Ramos (cell line): ENCODE data around the gene BOK.
"Not testable (repeated sequence)": the region's sequence is repeated elsewhere in the genome, so short reads cannot be mapped to it uniquely, and the experiment has no call there.

Source experiments
- in situ Hi-C: fragments of 300-500 bp; cut with MboI; formaldehyde crosslinking; loops from one replicate; pipeline ENCODE4 v1.14.3; 2022; ENCODE audit warnings: low sequenced_read_pairs; ENCODE audit not compliant: unreplicated experiment

The BOK gene

DNA sequence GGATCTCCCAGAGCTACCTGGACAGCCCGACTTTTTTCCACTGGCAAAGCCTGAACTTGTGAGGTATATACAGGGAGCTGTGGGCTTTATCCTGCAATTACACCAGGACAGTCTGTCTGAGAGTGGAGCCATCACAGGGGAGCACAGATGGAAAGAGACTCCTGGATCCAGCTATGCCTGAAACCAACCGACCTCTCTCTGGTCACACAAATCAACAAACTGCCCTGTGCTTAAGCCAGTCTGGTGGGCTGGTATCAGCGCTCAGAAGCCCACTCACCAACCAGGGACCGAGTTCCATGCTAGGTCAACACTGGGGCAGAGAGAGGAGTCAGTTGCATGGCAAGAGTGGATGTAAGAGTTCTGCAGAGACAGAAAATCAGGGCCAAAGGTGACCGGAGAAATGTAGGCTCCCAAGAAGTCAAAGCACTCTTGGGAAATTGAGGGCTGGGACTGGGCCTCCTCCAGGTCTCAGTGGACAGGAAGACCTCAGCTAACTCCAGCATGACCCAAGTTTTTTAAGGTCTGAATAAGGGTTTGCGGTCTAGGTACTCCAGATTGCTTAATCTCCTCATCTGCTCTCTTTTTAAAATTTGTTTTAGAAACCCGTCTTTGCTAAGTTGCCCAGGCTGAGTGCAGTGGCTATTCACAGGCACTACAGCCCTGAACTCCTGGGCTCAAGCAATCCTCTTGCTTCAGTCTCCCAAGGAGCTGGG, 3.8 kb upstream of the BOK start:
- in situ Hi-C loops, result no loop called here

DNA sequence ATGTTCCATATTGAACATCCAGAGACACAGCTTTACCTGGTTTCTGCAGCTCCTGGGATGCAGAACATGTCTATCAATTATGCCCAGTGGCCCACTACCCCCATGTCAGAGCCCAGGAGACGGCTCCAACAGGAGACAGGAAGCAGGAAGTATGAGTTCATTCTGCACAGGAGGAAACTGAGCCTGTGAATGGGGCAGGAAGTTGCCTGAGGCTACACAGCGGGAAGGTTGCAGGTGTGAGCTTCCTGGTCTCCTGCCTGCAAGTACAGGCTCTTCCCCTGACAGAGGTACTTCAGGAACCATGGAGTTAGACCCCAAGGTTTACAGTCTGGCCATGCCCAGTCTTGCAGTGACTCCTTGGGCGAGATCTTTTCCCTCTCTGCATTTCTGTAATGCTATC, 2.8 kb upstream of the BOK start:
- in situ Hi-C loops, result no loop called here

DNA sequence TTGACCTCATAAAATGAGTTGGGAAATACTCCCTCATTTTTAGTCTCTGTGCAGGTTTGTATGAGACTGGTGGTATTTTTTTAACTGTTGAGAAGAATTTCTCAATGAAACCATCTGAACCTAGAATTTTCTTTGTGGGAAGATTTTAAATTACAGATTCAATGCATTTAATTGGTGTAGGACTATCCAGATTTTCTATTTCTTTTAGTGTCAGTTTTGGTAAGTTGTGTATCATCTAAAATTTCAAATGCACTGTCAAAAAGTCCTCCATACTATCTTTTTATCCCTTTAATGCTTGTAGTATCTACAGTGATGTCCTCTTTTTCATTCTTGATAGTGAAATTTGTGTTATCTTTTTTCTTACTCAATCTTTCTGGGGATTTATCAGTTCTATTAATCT, 1.8 kb upstream of the BOK start:
- in situ Hi-C loops, result no loop called here

DNA sequence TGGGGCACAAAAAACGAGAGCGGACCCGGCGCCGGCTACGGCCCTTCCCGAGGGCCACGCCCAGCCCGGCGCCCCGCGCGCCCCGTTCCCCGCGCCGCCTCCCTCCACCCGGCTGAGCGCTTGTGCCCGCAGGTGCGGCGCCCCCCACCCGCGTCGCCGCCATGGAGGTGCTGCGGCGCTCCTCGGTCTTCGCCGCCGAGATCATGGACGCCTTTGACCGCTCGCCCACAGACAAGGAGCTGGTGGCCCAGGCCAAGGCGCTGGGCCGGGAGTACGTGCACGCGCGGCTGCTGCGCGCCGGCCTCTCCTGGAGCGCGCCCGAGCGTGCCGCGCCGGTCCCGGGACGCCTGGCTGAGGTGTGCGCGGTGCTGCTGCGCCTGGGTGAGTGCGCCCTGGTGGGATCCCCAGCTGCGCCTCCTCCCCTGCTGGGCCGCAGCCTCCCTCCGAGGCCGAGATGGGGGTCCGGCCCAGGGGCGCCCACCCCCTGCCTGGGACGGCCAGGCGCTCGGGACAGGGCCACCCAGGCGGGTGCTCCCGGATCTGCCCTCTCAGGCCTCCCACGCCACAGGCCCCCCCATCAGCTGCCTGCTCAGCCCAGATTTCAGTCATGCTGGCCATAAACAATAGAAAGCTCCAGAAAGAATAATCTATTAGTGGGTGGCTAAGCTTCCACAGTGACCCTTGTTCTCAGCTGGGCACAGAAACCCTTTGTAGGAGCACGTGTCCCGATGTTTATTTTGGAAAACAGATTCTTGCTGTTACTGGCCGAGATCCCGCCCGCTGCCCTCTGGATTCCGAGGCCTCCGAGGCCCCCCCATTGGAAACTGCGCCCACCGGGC, 997 bp downstream of the BOK start:
- in situ Hi-C loops, result no loop called here

DNA sequence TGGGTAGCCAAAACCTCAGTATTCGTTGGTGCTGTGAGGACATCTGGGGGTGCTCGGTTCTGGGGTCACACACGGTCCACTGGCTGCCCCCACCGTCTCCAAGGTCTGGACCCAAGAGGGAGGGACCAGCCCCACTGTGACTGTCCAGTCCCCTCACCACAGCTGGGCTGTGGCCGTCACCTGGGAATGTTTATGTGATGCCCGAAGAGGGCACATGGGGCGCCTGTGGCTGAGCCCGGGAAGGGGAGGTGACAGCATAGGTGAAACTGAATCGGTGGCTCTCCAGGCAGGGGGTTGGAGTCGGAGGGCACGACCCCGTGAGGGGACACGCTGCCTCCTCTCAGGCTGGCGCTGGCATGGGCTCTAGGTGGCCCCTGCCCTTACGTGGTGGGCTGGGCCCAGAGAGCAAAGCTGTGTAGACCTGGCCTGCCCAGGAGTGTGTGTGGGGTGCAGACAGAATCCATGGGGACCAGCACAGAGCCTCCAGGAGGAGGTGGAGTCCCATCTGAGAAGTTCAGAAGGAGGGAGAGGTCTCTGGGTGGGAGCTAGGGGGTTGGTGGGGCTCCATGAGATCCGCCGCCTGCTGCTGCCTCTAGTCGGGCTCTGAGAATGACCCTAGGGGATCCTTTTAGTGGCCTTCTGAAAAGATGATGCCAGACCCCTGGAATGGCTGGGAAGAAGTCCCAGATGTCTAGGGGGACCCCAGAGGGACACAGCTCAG, 1.8 kb downstream of the BOK start:
- in situ Hi-C loops, result no loop called here

DNA sequence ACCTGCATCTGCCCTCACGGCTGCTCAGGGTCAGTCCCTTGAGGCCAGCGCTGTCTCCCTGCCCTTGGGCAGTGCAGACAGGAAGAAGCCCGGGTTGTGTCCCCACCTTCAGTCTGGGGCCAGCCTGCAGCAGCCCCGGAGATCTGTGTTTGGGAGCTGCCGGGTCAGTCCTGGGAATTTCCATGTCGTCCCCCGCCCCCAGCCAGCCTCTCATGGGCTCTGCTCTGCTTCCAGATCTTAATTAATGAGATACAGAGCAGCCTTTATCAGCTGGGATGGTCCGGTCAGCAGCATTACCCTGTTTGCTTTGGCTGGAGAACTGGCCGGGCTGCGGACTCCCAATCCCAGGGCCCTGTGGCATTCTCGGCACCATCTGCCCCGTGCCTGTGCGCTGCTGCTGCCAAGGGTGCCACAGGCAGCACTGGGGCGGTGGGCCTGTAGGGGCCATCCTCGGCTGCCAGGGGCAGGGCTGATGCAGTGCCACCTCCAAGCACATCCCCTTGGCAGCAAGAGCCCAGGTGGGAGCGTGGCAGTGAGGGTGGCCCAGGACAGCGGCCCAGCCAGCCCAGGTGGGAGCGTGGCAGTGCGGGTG, 2.4 kb downstream of the BOK start:
- in situ Hi-C loops, result no loop called here

DNA sequence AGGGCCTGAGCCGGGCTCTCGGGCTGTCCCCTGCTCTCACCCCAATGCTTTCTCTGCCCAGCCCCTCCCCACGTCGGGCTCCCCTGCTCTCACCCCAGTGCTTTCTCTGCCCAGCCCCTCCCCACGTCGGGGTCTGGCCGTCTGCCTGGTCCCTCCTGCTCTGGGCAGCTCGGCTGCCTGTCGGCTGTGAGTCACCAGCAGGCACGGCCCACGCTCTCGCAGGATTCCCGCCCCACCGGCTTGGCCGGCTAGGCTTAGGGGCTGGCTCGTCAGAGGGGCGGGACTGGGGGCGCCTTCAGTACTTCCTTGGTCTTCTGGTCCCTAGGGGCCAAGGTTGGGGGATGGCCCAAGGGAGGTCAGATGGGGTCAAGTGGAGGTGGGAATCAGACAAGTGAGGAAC, 3.3 kb downstream of the BOK start:
- in situ Hi-C loops, result no loop called here

DNA sequence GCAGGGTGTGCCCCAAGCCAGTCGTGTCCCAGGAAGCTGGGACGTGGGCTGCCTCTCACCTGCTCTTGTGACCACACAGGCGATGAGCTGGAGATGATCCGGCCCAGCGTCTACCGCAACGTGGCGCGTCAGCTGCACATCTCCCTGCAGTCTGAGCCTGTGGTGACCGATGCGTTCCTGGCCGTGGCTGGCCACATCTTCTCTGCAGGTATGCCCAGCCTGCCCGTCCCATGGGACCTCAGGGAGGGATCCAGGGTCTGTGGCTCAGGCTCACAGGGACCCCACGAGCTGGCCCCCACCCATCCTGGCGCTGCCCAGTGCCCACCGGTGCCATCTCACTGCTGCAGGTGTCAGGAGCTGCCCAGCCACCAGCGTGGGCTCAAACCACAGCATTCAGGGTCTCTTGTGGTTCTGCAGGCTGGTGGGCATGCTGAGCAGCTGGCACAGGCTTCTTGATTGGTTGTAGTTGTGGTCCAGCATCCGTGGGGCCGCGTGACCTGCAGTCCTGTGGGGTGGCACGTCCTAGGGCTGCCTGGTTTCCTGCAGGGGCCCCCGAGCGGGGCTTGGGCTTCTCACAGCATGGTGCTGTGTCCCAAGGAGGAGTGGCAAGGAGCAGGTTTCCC, 3.8 kb downstream of the BOK start:
- in situ Hi-C loops, result no loop called here

DNA sequence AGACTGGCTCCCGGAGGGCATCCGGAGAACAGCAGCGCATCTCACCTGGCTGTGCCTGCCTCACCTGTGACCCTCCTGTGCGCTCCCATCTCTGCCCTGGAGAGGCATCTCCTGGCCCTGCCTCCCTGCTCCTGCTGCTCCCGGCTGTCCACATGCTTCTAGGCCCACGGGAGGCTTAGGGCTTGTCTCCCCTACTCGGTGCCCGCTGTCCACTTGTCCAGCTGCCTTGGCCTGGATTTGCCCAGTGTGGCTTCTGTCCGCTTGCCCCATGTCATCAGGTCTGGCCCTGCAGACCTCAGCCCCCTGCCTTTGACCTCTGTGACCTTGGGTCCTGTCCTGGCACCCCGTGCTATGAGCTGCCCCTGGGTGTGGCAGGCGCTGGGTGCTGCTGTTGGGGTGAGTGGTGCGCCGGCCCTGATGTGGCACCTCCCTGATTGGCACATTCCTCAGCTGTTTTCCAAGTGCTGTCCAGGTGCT, 4.5 kb downstream of the BOK start:
- in situ Hi-C loops, result no loop called here

DNA sequence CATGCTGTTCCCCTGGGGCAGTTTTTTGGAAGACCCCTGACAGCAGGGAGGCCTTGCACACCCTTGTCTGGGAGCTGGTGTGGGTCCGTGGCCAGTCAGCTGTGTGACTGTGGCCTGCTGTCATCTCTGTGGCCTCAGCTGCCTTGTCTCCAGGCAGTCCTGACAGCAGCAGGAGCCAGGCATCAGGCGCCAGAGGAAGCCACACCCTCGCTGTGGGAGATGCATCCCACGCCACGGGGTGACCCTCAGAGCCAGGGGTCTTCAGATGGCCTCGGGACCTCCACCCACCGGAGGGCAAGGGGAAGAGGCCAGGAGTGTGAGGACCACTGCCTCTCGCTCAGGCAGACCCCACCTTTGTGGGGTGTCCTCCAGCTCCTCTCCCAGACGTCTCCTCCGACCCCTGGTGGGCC, 5.0 kb downstream of the BOK start:
- in situ Hi-C loops, result no loop called here

DNA sequence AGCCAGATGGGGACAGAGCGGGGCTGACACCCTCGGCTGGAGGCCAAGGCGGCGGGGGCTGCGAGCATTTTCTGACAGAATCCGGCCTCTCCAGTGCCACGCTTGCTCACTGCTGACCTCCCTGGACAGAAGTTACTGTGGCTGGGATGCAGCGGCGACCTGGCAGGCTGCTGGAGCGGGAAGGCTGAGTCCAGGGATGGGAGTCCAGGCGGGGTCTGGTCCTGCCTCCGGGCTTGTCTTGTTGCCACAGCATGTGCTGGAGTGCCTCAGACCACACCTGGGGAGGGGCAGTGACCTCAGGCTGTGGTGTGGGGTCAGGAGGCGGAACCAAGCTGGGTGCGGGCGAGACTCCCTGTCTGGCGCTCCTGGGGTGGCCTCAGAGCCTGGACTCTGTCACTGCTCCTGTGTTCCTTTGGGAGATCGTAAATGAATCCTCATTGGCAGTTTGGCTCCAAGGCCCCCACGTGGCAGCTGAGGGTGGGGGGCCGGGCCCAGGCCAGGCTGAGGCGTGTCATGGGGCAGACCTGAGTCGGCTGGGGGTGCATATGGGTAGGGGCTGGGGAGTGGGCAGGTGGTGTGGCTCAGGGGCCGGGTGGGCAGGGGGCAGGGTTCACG, 5.5 kb downstream of the BOK start:
- in situ Hi-C loops, result no loop called here

DNA sequence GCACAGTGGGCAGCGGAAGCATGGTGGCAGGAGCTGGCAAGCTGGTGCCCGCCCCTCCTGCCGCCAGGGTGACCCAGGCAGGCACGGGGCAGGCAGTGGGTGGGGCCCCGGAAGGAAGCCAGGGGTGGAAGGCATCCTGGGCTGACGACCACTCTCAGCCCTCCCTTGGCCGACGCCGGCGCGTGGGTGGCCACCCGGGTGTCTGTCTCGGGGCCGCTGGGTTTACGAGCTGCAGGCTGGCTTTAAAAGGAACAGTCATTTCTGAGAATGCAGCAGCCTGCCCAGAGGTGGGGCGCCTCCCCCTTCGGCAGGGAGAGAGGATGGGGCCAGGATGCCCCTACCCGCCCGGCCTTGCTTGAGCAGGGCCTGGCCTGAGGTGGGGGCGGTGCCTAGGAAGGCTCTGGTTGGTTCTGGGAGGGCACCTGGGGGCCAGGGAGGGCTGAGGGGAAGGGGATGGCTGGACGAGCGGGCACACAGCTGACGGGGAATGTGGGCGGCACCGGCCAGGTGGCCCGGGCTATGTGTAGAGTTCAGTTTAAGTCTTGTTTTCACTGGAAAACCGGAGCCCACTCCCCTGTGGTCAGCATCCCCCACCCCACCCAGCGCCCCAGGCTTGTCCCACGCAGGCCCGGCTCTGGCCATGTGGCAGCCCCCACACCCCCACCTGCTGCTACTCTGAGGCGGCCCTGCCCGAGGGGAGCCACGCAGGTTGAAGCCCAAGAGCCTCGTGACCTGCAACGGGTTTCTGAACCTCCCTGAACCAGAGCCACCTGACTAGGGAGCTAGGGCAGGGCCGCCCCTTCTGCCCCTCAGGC, 6.3 kb downstream of the BOK start:
- in situ Hi-C loops, result no loop called here

DNA sequence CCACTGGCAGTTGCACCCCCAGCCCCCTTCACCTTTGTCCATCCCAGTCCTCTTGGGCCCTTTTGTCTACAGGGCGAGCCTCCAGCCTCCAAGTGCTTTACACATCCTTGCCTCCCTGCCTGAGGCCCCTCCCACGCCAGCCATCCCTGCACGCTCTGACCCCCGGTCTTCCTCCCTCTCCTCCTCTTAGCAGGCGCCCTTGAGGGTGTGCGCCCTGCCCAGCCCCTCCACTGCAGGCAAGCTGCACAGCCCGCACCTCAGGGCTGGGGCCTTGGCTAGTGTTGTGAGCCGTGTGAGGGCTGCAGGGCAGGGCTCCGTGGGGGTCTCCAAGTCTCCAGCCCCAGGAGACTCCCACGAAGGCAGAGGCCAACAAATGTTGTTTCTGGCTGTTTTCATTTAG, 6.9 kb downstream of the BOK start:
- in situ Hi-C loops, result no loop called here

DNA sequence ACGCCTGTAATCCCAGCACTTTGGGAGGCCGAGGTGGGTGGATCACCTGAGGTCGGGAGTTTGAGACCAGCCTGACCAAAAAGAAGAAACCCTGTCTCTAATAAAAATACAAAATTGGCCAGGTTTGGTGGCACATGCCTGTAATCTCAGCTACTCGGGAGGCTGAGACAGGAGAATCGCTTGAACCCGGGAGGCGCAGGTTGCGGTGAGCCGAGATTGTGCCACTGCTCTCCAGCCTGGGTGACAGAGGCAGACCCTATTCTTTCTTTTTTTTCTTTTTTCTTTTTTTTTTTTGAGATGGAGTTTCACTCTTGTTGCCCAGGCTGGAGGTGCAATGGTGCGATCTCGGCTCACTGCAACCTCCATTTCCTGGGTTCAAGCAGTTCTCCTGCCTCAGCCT, 7.5 kb downstream of the BOK start:
- in situ Hi-C loops, result not testable (repeated sequence)

DNA sequence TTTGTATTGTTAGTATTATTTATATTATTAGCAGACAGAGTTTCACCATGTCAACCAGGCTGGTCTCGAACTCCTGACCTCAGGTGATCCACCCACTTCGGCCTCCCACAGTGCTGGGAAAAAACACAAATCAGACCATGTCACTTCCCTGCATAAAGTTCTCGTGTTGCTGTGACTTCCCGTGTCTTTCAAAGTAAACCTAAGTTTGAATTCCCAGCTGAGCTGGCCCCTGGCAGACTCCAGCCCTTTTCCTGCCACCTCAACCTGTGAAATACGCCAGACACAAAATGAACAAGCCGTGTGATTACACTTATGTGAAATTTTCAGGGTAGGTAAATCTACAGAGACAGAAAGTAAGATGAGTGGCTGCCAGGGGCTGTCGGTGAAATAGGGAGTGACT, 7.9 kb downstream of the BOK start:
- in situ Hi-C loops, result no loop called here

DNA sequence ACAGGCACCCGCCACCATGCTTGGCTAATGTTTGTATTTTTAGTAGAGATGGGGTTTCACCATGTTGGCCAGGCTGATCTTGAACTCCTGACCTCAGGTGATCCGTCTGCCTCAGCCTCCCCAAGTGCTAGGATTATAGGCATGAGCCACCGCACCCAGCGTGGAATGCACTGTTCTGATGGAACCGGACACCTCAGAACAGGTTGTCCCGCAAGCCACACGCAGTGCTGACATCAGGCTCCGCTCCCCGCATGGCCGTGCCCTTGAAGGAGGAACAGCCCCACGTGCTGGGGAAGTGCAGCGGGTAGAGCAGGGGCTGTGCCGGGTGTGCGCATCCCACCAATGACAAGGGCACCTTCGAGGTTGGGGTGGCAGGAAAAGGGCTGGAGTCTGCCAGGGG, 8.7 kb downstream of the BOK start:
- in situ Hi-C loops, result not testable (repeated sequence)

DNA sequence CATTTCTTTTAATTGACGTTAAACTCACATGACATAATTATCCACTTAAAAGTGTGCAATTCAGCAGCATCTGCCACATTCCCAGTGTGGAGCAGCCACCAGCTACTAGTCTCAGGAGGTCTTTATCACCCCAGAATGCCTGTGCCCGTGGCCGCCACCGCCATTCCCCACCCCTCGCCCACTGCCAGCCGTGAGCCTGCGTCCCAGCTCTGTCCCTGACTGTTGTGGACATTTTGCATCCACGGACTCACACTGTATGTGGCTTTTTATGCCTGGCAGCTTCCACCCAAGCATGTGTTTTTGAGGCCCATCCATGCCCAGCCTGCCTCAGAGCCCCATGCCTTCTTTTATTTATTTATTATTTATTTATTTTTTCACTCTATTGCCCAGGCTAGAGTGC, 9.2 kb downstream of the BOK start:
- in situ Hi-C loops, result no loop called here

DNA sequence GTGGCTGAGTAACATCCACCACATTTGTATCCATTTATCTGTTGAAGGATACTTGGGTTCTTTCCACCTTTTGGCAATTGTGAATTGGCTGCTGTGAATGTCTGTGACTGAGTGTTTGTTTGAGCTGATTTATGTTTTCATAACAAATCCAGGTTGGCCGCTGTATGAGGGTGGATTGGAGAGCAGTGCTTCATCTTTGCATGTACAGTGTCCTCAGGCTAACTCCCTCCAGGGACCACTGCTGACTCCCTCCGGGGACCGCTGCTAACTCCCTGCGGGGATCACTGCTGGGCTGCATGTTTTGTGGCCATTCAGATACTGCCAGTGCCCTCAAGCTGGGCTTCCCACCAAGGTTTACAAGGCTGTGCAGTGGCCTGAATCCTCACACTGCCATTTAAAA, 10.2 kb downstream of the BOK start:
- in situ Hi-C loops, result no loop called here

DNA sequence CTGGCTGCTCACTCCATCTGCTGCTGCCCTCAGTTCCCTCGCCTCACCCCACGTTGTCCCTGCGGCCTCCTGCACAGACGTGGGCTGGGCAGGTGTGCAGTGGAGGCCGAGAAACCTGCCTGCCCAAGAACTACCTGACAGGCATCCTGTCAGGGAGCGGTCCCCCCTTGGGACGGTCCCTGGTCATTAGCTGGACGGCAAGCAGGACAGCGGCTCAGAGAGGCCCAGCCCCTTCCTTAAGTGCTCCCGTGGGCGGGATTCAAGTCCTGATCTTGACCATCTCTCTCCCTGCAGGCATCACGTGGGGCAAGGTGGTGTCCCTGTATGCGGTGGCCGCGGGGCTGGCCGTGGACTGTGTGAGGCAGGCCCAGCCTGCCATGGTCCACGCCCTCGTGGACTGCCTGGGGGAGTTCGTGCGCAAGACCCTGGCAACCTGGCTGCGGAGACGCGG, 11.3 kb downstream of the BOK start:
- in situ Hi-C loops, result no loop called here
